Measurements from ENCODE around the gene JADE2.
"Not testable (repeated sequence)": the region's sequence is repeated elsewhere in the genome, so short reads cannot be mapped to it uniquely, and the experiment has no call there.

Gene JADE2

GRCh38 chr5:134551901-134552300, 26.4 kb downstream of the JADE2 start:
- no peak for DNase-seq (ENCODE audit: low read depth in 2 of 2)

DNA sequence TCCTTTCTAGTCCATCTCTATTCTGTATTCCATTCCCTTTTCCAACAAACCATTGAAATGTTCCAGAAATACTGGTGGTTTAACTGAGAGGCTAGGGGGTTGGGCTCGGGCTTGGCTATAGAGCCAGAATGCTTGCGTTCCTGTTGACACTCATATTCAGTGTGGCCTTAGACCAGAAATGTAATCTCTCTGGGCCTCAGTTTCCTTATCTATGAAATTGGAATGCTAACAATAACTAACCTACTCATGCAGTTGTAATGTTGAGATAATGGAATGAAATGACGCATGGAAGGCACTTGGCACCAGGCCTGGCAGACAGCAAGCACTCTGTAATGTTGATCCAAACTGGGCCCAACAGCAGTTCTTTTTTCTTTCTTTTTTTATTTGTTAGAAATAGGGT, 26.8 kb downstream of the JADE2 start:
- DNase-seq (ENCODE audit: low read depth in 2 of 2), result peak; percentile 76 to 77

DNA sequence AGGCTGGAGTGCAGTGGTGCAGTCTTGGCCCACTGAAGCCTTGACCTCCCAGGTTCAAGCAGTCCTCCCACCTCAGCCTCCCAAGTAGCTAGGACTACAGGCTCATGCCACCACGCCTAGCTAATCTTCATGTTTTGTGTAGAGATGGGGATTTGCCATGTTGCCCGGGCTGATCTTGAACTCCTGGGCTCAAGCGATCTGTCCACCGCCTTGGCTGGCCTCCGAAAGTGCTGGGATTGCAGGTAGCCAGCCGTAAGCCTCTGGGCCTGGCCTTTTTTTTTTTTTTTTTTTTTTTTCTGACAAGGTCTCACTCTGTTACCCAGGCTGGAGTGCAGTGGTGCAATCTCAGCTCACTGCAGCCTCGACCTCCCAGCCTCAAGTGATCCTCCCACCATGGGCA, 27.2 kb downstream of the JADE2 start:
- DNase-seq (ENCODE audit: low read depth in 2 of 2), result not testable (repeated sequence)

- no peak for DNase-seq (ENCODE audit: low read depth in 2 of 2)
Measured at GRCh38 chr5:134553821-134554267, 28.4 kb downstream of the JADE2 start.

DNA sequence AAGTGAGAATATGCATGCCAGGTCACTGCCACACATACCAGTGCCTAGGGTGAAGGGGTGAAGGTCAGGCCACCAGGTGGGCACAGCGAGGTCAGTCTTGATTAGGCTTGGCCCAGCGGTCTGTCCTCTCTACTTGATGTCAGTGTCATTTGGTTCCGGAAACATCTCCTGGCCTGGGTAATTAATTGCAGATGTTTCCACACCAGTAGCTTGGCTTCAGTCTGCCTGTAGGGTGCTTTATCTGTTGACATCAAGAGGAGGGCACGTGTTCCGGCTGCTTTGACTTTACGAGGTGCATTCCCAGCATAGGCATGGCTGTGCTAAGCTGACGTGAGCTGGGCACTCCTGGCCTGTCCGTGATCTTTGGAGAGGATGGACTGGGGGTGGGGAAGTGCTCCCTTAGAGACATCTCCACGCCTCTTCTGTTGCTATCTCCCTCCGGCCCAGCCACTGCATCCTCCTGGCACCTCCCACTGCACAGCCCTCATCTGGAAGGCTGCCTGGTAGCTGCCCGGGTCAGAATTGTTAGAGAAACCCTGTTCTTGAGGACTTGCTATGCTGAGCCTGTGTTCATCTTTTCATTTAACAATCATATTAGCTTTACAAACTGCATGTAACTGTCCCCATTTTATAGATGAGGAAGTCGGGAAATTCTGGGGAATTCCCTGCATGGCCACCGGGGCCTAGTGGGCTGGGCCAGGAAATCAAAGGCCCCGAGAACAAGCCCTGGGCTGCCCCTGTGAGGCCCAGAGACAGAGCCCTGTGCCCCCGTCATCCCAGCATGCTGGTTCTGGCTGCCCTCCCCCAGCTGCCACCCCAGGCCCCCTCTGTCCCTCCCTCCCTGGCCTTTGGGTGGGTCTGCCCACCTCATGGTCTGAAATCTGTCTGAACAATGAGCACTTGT, 29.1 kb downstream of the JADE2 start:
- no peak for DNase-seq (ENCODE audit: low read depth in 2 of 2)

DNA sequence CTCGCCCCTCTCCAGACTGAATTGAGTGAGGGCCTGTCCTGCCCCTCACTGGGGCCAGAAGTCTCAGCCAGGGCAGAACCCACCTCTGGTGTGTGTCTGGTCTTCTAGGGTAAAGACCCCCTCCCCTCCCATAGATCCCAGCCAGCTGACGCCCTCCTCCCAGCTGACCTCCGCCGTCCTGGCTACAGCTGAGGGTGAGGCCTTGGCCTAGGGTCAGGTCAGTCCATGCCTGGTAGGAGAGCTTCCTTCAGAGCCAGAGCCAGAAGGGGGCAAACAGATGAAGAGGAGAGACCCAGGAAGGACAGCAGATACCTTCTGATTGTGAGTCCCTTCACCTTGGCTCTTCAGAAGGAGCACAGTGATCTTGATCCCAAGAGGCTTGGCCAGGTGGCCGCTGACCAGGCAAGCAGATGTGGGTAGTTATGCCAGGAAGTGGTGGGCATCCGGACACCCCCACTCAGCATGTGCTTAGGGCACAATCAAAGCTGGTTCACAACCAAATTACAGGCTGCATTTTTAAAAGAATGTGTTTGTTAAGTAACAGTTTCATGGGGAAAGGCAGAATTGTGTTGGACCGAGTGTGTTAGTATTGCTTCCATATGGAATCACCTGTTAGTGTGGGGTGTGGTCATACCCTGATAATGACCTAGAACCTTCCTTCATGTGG, 29.9 kb downstream of the JADE2 start:
- DNase-seq (ENCODE audit: low read depth in 2 of 2), result no peak

DNA sequence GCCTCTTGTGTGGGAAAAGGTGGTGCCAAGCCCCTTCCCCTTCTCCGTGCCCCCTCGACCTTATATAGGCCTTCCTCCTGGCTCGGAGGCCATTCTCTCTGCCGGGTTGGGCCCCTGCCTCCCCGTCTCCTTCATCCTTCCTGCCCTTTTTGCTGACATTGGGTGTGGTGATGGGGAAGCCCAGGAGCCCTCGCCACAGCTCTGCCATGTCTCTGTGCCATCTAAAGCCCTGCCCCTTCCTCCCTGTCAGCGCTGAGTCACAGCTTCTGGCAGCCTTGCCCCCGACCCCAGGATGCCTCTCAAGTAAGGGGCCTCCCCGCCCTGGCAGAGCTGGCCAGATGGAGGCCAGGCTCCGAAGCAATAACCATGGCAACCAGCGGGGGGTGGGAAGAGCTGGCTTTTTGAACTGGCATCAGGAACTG, 30.4 kb downstream of the JADE2 start:
- no peak for DNase-seq (ENCODE audit: low read depth in 2 of 2)

DNA sequence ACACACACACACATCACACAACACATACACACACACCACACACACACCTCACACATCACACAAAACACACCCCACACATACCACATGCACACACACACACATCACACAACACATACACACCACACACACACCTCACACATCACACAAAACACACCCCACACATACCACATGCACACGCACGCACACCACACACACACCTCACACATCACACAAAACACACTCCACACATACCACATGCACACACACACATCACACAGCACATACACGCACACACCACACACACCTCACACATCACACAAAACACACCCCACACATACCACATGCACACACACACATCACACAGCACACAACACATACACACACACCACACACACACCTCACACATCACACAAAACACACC, 31.1 kb downstream of the JADE2 start:
- not testable (repeated sequence) for DNase-seq (ENCODE audit: low read depth in 2 of 2)

DNA sequence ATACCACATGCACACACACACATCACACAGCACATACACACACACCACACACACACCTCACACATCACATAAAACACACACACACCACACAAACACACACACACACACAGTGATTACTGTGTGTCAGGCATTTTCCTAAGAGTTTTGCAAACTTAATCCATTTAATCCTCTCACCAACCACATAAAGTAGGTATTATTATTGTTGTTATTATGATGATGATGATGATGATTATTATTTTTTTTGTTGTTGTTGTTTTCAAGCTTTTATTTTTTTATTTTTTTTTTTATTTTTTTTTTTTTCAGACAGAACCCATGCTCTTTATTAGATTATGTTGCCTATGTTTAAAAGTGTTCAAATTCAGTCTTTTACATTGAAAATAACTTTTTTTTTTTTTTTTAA, 31.5 kb downstream of the JADE2 start:
- no peak for DNase-seq (ENCODE audit: low read depth in 2 of 2)

GRCh38 chr5:134559672-134560071, 34.2 kb downstream of the JADE2 start:
- no peak for DNase-seq (ENCODE audit: low read depth in 2 of 2)

DNA sequence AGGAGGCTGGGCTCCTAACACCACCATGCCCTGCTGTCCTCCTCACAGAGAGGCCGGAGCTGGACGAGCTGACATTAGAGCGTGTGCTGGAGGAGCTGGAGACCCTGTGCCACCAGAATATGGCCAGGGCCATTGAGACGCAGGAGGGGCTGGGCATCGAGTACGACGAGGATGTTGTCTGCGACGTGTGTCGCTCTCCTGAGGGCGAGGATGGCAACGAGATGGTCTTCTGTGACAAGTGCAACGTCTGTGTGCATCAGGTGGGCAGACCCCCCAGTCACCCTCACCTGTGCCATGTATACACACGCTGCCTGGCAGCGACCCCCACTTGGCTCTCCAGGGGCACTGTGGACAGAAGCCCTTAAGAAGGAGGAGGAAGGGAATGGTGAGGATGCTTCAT, 35.2 kb downstream of the JADE2 start:
- no peak for DNase-seq (ENCODE audit: low read depth in 2 of 2)

DNA sequence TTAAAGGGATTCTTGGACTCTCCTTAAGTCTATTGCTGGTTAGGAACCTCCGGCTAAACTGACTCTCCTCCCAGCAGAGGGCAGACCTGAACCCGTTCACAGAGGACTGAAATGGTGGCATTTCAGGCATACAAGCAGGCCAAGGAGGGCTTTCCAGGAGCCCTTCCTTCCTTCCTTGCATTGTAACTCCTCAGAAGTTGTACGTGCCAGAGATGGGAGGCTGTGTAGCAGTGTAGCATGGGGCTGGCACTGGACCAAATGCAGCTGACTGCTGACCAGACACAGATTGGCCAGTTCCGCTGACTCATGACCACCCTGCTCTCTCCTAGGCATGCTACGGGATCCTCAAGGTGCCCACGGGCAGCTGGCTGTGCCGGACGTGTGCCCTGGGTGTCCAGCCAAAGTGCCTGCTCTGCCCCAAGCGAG, 36.4 kb downstream of the JADE2 start:
- DNase-seq (ENCODE audit: low read depth in 2 of 2), result no peak

GRCh38 chr5:134563221-134563620, 37.8 kb downstream of the JADE2 start:
- DNase-seq (ENCODE audit: low read depth in 2 of 2), result no peak

GRCh38 chr5:134563962-134564361, 38.5 kb downstream of the JADE2 start:
- no peak for DNase-seq (ENCODE audit: low read depth in 2 of 2)

DNA sequence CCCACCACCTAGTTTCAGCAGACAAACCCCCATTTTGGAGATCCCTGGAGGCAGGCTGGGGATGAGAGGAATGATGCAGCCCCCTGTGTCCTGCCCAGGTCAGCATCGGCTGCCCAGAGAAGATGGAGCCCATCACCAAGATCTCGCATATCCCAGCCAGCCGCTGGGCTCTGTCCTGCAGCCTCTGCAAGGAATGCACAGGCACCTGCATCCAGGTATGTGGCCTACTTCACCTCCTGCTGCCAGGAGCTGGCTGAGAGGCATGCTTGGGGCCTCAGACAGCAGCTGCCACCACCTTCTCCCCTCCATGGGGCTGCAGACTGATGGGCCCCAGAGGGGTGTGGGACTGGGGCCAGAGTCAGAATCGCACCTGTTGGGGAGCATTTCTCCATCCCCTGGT, 38.9 kb downstream of the JADE2 start:
- no peak for DNase-seq (ENCODE audit: low read depth in 2 of 2)

DNA sequence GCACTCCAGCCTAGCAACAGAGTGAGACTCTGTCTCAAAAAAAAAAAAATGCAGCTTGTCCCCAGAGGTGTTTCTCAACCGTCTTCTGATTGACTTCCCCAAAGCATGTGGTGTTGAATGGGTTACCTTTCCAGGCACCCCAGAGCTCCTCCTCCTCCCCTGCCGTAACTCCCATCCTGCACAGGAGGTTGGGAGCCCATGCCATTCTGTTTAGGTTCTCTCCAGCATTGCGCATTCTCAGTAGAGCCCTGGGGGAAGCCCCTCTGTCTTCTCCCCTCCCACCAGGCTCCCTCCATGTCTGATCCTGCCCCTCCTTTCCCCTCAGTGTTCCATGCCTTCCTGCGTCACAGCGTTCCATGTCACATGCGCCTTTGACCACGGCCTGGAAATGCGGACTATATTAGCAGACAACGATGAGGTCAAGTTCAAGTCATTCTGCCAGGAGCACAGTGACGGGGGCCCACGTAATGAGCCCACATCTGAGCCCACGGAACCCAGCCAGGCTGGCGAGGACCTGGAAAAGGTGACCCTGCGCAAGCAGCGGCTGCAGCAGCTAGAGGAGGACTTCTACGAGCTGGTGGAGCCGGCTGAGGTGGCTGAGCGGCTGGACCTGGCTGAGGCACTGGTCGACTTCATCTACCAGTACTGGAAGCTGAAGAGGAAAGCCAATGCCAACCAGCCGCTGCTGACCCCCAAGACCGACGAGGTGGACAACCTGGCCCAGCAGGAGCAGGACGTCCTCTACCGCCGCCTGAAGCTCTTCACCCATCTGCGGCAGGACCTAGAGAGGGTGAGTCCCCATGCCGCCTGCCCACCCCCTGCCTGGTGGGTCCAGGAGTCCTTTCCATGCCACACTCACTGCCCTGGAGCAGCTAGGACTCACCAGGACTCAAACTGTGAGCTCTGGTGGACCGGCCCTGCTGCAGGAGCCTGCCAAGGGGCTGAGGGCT, 40.6 kb downstream of the JADE2 start:
- no peak for DNase-seq (ENCODE audit: low read depth in 2 of 2)

DNA sequence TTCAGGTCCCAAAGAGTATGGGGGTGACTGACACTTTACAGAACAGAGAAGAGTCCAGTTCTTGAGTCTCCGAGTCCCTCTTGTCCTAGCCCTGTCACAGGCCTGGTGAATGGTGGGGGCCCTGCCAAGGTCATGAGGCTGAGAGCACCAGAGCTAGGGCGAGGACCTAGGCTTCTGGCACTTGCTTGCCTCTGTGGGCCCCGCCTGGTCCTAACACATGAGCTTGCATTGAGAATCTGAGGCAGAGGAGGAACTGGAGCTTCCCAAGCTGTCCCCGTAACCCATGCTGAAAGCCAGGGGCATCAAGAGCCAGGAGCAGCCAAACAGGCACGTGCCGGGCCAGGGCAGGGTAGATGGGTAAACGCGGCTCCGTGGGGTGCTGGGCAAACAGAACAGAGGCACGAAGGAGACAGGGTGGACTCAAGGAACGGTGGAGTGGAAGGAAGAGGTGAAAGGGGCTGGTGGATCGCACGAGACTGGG, 41.3 kb downstream of the JADE2 start:
- DNase-seq (ENCODE audit: low read depth in 2 of 2), result no peak

DNA sequence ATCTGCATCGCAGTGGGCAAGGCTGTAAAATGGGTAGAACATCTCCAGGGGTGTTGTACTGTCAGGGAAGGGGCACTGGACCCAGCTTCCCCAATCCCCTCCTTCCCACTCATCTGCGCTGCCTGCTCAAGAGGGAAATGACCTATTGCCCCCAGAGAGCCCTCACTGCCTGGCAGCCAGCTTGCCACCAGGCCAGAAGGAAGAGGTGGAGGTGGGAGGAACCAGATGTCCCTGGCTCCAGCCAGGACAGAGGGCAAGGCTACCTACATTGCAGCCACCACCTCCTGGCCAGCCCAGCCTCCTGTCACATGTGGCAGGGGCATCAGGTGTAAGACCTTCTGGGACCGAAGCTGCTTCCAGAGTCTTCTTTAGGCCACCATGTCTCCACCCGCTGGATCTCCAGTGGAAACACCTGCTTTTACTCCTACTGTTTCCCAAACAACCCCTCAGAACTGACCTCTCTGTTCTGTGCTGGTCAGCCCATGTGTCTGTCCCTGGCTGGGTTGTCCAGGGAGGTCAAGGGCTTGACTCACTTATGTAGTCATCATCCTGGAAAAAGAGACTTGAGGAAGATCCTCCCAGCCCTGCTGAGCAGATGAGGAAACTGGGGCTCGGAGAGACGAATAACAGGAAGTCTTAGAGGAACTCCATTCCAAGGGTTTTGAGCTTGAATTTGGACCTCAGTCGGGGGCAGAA, 42.3 kb downstream of the JADE2 start:
- DNase-seq (ENCODE audit: low read depth in 2 of 2), result no peak

DNA sequence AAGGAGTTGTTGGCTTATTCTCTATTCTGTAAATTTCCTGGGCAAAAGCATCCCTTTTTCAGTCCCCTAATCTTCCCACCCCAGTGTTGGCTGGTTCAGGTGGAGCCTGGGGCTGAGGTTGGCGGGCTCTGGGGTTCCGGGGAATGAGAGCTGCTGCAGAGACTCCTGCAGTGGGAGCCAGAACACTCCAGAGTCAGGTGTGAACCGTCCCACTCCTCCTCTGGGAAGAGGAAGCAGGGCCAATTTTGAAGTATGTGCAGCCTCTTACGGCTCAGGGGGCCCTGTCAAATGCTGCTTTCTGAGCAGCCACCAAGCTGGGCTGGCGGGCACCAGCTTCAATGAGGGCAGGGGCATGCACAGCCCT, 42.8 kb downstream of the JADE2 start:
- no peak for DNase-seq (ENCODE audit: low read depth in 2 of 2)

- no peak for DNase-seq (ENCODE audit: low read depth in 2 of 2)
Measured at GRCh38 chr5:134568761-134569695, 43.6 kb downstream of the JADE2 start.

Measured in fibroblast of skin of left biceps (primary cell).